ENCODE results near the gene DPP3. TPM values are rescaled to one million over a fixed set of nuclear protein-coding genes. Genes with fewer than 3 reads are reported as not detected.

DPP3 gene
- total and polyA plus RNA-seq, 2 of the 4 experiments (the other 2 are of a cell fraction) = 51.8 to 66.3 TPM

DNA sequence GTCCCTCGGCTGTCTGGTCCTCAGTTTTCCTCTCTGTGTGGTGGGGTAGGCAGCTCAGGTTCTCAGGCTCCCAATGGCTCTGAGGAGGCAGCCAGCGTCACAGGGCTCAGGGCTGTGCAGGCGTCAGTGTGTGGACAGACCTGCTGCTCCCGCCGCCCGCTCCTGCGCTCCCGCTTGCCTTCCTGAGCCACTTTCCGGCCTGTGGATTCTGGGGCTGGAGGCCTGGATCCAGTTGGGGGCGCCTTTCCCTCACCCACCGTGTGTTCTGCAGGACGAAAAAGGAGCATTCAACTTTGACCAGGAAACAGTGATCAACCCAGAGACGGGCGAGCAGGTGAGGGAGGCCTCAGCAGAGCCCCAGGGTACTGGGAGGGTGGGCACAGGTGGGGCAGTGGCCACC, 14.7 kb downstream of the DPP3 start:
- Histone ChIP-seq H4K20me1 (ENCODE audit: insufficient read depth, low read length) (no peaks in the 10 kb centered on the region), H3K56ac (ENCODE audit: extremely low read depth, insufficient read depth, low read length) (no peak overlapping the region), H3K9ac (ENCODE audit: low read depth, low read length) (no peak overlapping the region), H4K91ac (ENCODE audit: insufficient read depth, low read depth, low read length) (no peak overlapping the region), H2BK15ac (ENCODE audit: low read depth, low read length) (no peak overlapping the region), H3K27ac (ENCODE audit: insufficient read depth, low read length) (no peak overlapping the region), H3K4me2 (ENCODE audit: low read depth, low read length) (no peak overlapping the region), H3K36me3 (ENCODE audit: control insufficient read depth, insufficient read depth, low read length) (peaks cover 40% of the 10 kb centered on the region), H2BK120ac (ENCODE audit: low read depth, low read length) (no peak overlapping the region), H3K27me3 (ENCODE audit: control insufficient read depth, insufficient read depth, low read length) (no peaks in the 10 kb centered on the region), H2BK5ac (ENCODE audit: low read depth, low read length, poor library complexity, severe bottlenecking) (no peak overlapping the region), H3K14ac (replicated peaks; ENCODE audit: low read depth, low read length) (no peak overlapping the region), H4K8ac (ENCODE audit: low read depth in 2 of 2, low read length in 2 of 2) (no peak overlapping the region), H3K79me1 (ENCODE audit: low read depth in 1 of 2, low read length in 2 of 2) (no peaks in the 10 kb centered on the region), H3K23ac (ENCODE audit: low read depth, low read length) (no peak overlapping the region), H3K4ac (ENCODE audit: low read depth, low read length) (no peak overlapping the region), H2AK9ac (replicated peaks; ENCODE audit: low read depth, low read length, poor library complexity) (no peak overlapping the region), H3K9me1 (ENCODE audit: insufficient read depth, low read length) (no peaks in the 10 kb centered on the region), H3K4me1 (ENCODE audit: control insufficient read depth, insufficient read depth, low read length) (peaks cover 2% of the 10 kb centered on the region; the same call in 1 of the 2 replicates), H2BK20ac (ENCODE audit: low read depth, low read length) (no peak overlapping the region), H3K4me3 (ENCODE audit: insufficient read depth, low read depth, low read length) (no peak overlapping the region), H2AK5ac (ENCODE audit: low read depth, low read length) (no peak overlapping the region), H2AFZ (replicated peaks; ENCODE audit: low read length, poor library complexity) (no peak overlapping the region), H4K5ac (ENCODE audit: low read depth, low read length) (no peak overlapping the region), H3K18ac (ENCODE audit: low read depth, low read length) (no peak overlapping the region), H3K9me3 (ENCODE audit: control insufficient read depth, insufficient read depth, low read length) (no peaks in the 10 kb centered on the region)
- dilution Hi-C loops (cut with HindIII; ENCODE audit: low sequenced_read_pairs, unreplicated experiment) (no loop called here), in situ Hi-C loops (cut with MboI; ENCODE audit: low sequenced_read_pairs) (no loop called here), intact Hi-C loops (cut with micrococcal nuclease) (no loop called here)
- DNase-seq (no peak), ATAC-seq (ENCODE audit: low read depth) (no peak)
- no TSS peak for BruUV-seq (replicated peaks)
- POLR2A ChIA-PET (ENCODE audit: unreplicated experiment) = no interaction called here
- WGBS, 2 experiments (ENCODE audit: extremely low coverage in 2 of 2, insufficient read length in 1 of 2) = 91% methylated on average over 9 of the region's 14 CpGs; no CpG with 5 or more reads in 1 of the 2 experiments
- CTCF ChIA-PET = no interaction called here
- TF ChIP-seq POLR2A (IDR thresholded peaks at IDR 0.05; ENCODE audit: low read depth, low read length) (no peak), SMC3 (IDR thresholded peaks at IDR 0.05; ENCODE audit: low read depth, low read length) (no peak), RCOR1 (IDR thresholded peaks at IDR 0.05; ENCODE audit: insufficient replicate concordance, low read length) (no peak)

Measured in IMR-90 (cell line).